H9 (cell line): ENCODE results near the gene LGR5. TPM values are rescaled to one million over a fixed set of nuclear protein-coding genes. Genes with fewer than 3 reads are reported as not detected.

ENCODE experiments used
- DNase-seq: peaks from one replicate; pipeline ENCODE4 v3.0.0-alpha.2; 2017
- H2AFZ ChIP-seq: one replicate; pipeline ENCODE4 v1.6.1; 2013; ENCODE audit warnings: mild to moderate bottlenecking, low read length, control low read depth, moderate library complexity
- H2AK5ac ChIP-seq: 2 replicates; pipeline ENCODE4 v1.6.1; 2013; ENCODE audit warnings: low read length, control low read depth, mixed read lengths; ENCODE audit not compliant: insufficient read length
- H2BK120ac ChIP-seq: one replicate; pipeline ENCODE4 v1.6.1; 2013; ENCODE audit warnings: low read depth, mild to moderate bottlenecking, low read length, control low read depth, inconsistent platforms; ENCODE audit not compliant: poor library complexity, severe bottlenecking
- H2BK12ac ChIP-seq: 2 replicates; pipeline ENCODE4 v1.6.1; 2013; ENCODE audit warnings: low read length, control low read depth, mixed read lengths, low read depth; ENCODE audit not compliant: insufficient read length
- H2BK15ac ChIP-seq: 2 replicates; pipeline ENCODE4 v1.6.1; 2013; ENCODE audit warnings: low read depth, low read length, control low read depth
- H2BK20ac ChIP-seq: one replicate; pipeline ENCODE4 v1.6.1; 2013; ENCODE audit warnings: low read depth, mild to moderate bottlenecking, low read length, control low read depth, inconsistent platforms; ENCODE audit not compliant: poor library complexity, severe bottlenecking
- H2BK5ac ChIP-seq: 2 replicates; pipeline ENCODE4 v1.6.1; 2013; ENCODE audit warnings: low read length, control low read depth, mixed read lengths; ENCODE audit not compliant: insufficient read length
- H3K14ac ChIP-seq: 2 replicates; pipeline ENCODE4 v1.6.1; 2013; ENCODE audit warnings: low read length, control low read depth; ENCODE audit not compliant: insufficient read depth
- H3K18ac ChIP-seq: 2 replicates; pipeline ENCODE4 v1.6.1; 2013; ENCODE audit warnings: low read depth, mild to moderate bottlenecking, mixed read lengths, low read length, control low read depth; ENCODE audit not compliant: insufficient read length
- H3K23ac ChIP-seq: 2 replicates; pipeline ENCODE4 v1.6.1; 2013; ENCODE audit warnings: low read length, control low read depth, mixed read lengths, low read depth; ENCODE audit not compliant: insufficient read length
- H3K23me2 ChIP-seq: 2 replicates; pipeline ENCODE4 v1.6.1; 2013; ENCODE audit warnings: low read depth, mild to moderate bottlenecking, mixed read lengths, low read length, control low read depth; ENCODE audit not compliant: insufficient read length, poor library complexity, severe bottlenecking
- H3K27ac ChIP-seq: 2 replicates; pipeline ENCODE4 v1.5.1; 2013; ENCODE audit warnings: low read length, control low read depth, mixed read lengths, low read depth; ENCODE audit not compliant: insufficient read length
- H3K27me3 ChIP-seq: 2 replicates; pipeline ENCODE4 v1.6.1; 2013; ENCODE audit warnings: low read length, control low read depth, inconsistent platforms; ENCODE audit not compliant: insufficient read depth
- H3K4ac ChIP-seq: 2 replicates; pipeline ENCODE4 v1.6.1; 2013; ENCODE audit warnings: low read depth, mild to moderate bottlenecking, control low read depth, inconsistent platforms, low read length, moderate library complexity
- H3K4me1 ChIP-seq: 2 replicates; pipeline ENCODE4 v1.6.1; 2013; ENCODE audit warnings: low read length, control low read depth, inconsistent platforms; ENCODE audit not compliant: insufficient read depth
- H3K4me2 ChIP-seq: 2 replicates; pipeline ENCODE4 v1.6.1; 2013; ENCODE audit warnings: low read length, control low read depth, mixed read lengths; ENCODE audit not compliant: insufficient read length, insufficient read depth
- H3K56ac ChIP-seq: 2 replicates; pipeline ENCODE4 v1.6.1; 2013; ENCODE audit warnings: low read depth, mild to moderate bottlenecking, mixed read lengths, low read length, control low read depth; ENCODE audit not compliant: insufficient read length
- H3K79me1 ChIP-seq: 2 replicates; pipeline ENCODE4 v1.6.1; 2013; ENCODE audit warnings: low read depth, mild to moderate bottlenecking, moderate library complexity, low read length, control low read depth, inconsistent platforms; ENCODE audit not compliant: insufficient read depth, poor library complexity, severe bottlenecking
- H3K79me2 ChIP-seq: 2 replicates; pipeline ENCODE4 v1.6.1; 2013; ENCODE audit warnings: low read length, control low read depth, inconsistent platforms; ENCODE audit not compliant: insufficient read depth
- H3K9ac ChIP-seq: 2 replicates; pipeline ENCODE4 v1.6.1; 2013; ENCODE audit warnings: low read length, control low read depth, mixed read lengths; ENCODE audit not compliant: insufficient read length; ENCODE audit errors: extremely low read depth
- H3K9me3 ChIP-seq: one replicate; pipeline ENCODE4 v1.6.1; 2013; ENCODE audit warnings: low read depth, low read length, inconsistent platforms; ENCODE audit not compliant: control insufficient read depth
- H3T11ph ChIP-seq: one replicate; pipeline ENCODE4 v1.6.1; 2013; ENCODE audit warnings: mild to moderate bottlenecking, low read length, control low read depth, inconsistent platforms
- H4K20me1 ChIP-seq: one replicate; pipeline ENCODE4 v1.6.1; 2013; ENCODE audit not compliant: control insufficient read depth, insufficient read length, insufficient read depth
- H4K5ac ChIP-seq: 2 replicates; pipeline ENCODE4 v1.6.1; 2013; ENCODE audit warnings: low read depth, mild to moderate bottlenecking, mixed read lengths, low read length, control low read depth; ENCODE audit not compliant: insufficient read length
- H4K8ac ChIP-seq: replicated peaks from 2 replicates; pipeline ENCODE4 v1.6.1; 2013; ENCODE audit warnings: low read length, control low read depth, mixed read lengths, low read depth; ENCODE audit not compliant: insufficient read length
- H4K91ac ChIP-seq: 2 replicates; pipeline ENCODE4 v1.6.1; 2013; ENCODE audit warnings: low read depth, mild to moderate bottlenecking, moderate library complexity, mixed read lengths, low read length, control low read depth; ENCODE audit not compliant: insufficient read length
- H3K27ac Mint-ChIP-seq, 3 experiments: 2 replicates in 2 of 3; 3 replicates in 1 of 3; pipeline ENCODE4 v1.8.0; 2020 to 2021; ENCODE audit warnings: mixed read lengths in 3 of 3, mild to moderate bottlenecking in 1 of 3, moderate library complexity in 1 of 3
- H3K27me3 Mint-ChIP-seq: 2 replicates; pipeline ENCODE4 v1.8.0; 2021; ENCODE audit warnings: low read depth, mild to moderate bottlenecking, moderate library complexity, mixed read lengths
- H3K36me3 Mint-ChIP-seq, 3 experiments: 2 replicates in 2 of 3; 3 replicates in 1 of 3; pipeline ENCODE4 v1.8.0; 2020 to 2021; ENCODE audit warnings: low read depth in 3 of 3, mixed read lengths in 3 of 3; ENCODE audit not compliant: insufficient read depth in 1 of 3
- H3K4me1 Mint-ChIP-seq, 2 experiments: 2 replicates each; pipeline ENCODE4 v1.8.0; 2020; ENCODE audit warnings: mixed read lengths in 2 of 2
- H3K4me3 Mint-ChIP-seq, 2 experiments: 2 replicates in 1 of 2; 3 replicates in 1 of 2; pipeline ENCODE4 v1.8.0; 2020 to 2021; ENCODE audit warnings: mild to moderate bottlenecking in 2 of 2, mixed read lengths in 2 of 2, moderate library complexity in 1 of 2
- H3K9me3 Mint-ChIP-seq, 2 experiments: 2 replicates in 1 of 2; 3 replicates in 1 of 2; pipeline ENCODE4 v1.8.0; 2020; ENCODE audit warnings: mild to moderate bottlenecking in 2 of 2, mixed read lengths in 2 of 2, moderate library complexity in 1 of 2
- CTCF ChIP-seq: fragments of 200-600 bp; sonication (generic); conservative IDR thresholded peaks from 3 replicates; pipeline ENCODE4 v1.8.0; 2021; ENCODE audit warnings: antibody characterized with exemption, mild to moderate bottlenecking
- WGBS: extraction: QIAGEN DNeasy Blood & Tissue Kit; methylation state at CpG from one replicate; pipeline ENCODE4 v1.1.7; 2013; ENCODE audit warnings: missing lambda C conversion rate, low lambda C conversion rate, mixed read lengths; ENCODE audit not compliant: insufficient read length; ENCODE audit errors: extremely low coverage; 5-methylcytosine and 5-hydroxymethylcytosine counted together
- total RNA-seq: library from RNA; stranded (reverse); gene quantifications from 2 replicates; pipeline ENCODE4 v1.2.1, GENCODE V29; 2021

The LGR5 gene
- total RNA-seq, 1 experiment from 2014 or later = 0.09 TPM

- H3K56ac ChIP-seq = no peak overlapping the region
- H3K27ac ChIP-seq = no peak overlapping the region
- H3K23me2 ChIP-seq = no peaks in the 10 kb centered on the region
- H3K27me3 ChIP-seq = no peaks in the 10 kb centered on the region
- no peak overlapping the region for H3K4ac ChIP-seq
- peaks cover 10% of the 10 kb centered on the region in 2 experiments for H3K4me1 Mint-ChIP-seq
- no peaks in the 10 kb centered on the region for H4K20me1 ChIP-seq
- H3K9me3 Mint-ChIP-seq = no peaks in the 10 kb centered on the region; a peak in 1 of 5 replicates
- H4K8ac ChIP-seq = no peak overlapping the region
- H2BK12ac ChIP-seq = no peak overlapping the region
- no peak overlapping the region for H3K23ac ChIP-seq
- H3K79me1 ChIP-seq = no peaks in the 10 kb centered on the region
- no peak overlapping the region for H3K9ac ChIP-seq
- H3K4me1 ChIP-seq = no peaks in the 10 kb centered on the region; the same call in 1 of the 2 replicates
- H3K18ac ChIP-seq = no peak overlapping the region
- H3K27me3 Mint-ChIP-seq = peaks cover 8% of the 10 kb centered on the region; the same call in 1 of the 2 replicates
- no CpG with 5 or more reads among the region's 3 CpGs for WGBS
- no peaks in the 10 kb centered on the region for H3K36me3 Mint-ChIP-seq
- no peak overlapping the region for H2BK120ac ChIP-seq
- H2BK15ac ChIP-seq = no peak overlapping the region
- no peaks in the 10 kb centered on the region for H3K9me3 ChIP-seq
- H2BK5ac ChIP-seq = no peak overlapping the region
- H3T11ph ChIP-seq = no peak overlapping the region
- no peak overlapping the region for H4K91ac ChIP-seq
- no peak for TF ChIP-seq CTCF
- DNase-seq = no peak
- H2AFZ ChIP-seq = no peak overlapping the region
- no peak overlapping the region for H3K27ac Mint-ChIP-seq
- no peak overlapping the region for H4K5ac ChIP-seq
- H3K4me2 ChIP-seq = no peak overlapping the region
- H2BK20ac ChIP-seq = no peak overlapping the region
- no peaks in the 10 kb centered on the region for H3K79me2 ChIP-seq
- H2AK5ac ChIP-seq = no peak overlapping the region
- no peak overlapping the region for H3K14ac ChIP-seq
- no peak overlapping the region for H3K4me3 Mint-ChIP-seq
Observed at GRCh38 chr12:71449373-71450070, 9.9 kb downstream of the LGR5 start.
